IMR-90 (cell line): ENCODE results near the gene IKBIP.
"Not testable (repeated sequence)": the region's sequence is repeated elsewhere in the genome, so short reads cannot be mapped to it uniquely, and the experiment has no call there.

Source experiments
- CEBPB ChIP-seq: IDR thresholded peaks from 2 replicates; pipeline ENCODE4 v1.6.1; 2012; ENCODE audit warnings: low read depth, low read length, improper control_type of control experiment
- CHD1 ChIP-seq: IDR thresholded peaks from 2 replicates; pipeline ENCODE4 v1.6.1; 2012; ENCODE audit warnings: low read depth, low read length, improper control_type of control experiment
- CTCF ChIP-seq: conservative IDR thresholded peaks from 2 replicates; pipeline ENCODE4 v1.5.1; 2012; ENCODE audit warnings: mild to moderate bottlenecking, low read depth, low read length, improper control_type of control experiment
- FOS ChIP-seq: fragments of 150-350 bp; IDR thresholded peaks from 2 replicates; pipeline ENCODE4 v1.6.1; 2016; ENCODE audit warnings: low read depth, low read length
- MAFK ChIP-seq: IDR thresholded peaks from 2 replicates; pipeline ENCODE4 v1.6.1; 2012; ENCODE audit warnings: low read depth, low read length, improper control_type of control experiment
- MAZ ChIP-seq: IDR thresholded peaks from 2 replicates; pipeline ENCODE4 v1.6.1; 2012; ENCODE audit warnings: low read depth, mild to moderate bottlenecking, low read length, improper control_type of control experiment, moderate library complexity, borderline replicate concordance
- MXI1 ChIP-seq: IDR thresholded peaks from 2 replicates; pipeline ENCODE4 v1.6.1; 2012; ENCODE audit warnings: low read depth, mild to moderate bottlenecking, low read length, moderate library complexity, borderline replicate concordance
- NFE2L2 ChIP-seq: fragments of 150-350 bp; IDR thresholded peaks from 2 replicates; pipeline ENCODE4 v1.6.1; 2016; ENCODE audit warnings: low read depth, mild to moderate bottlenecking, low read length
- POLR2A ChIP-seq: IDR thresholded peaks from 2 replicates; pipeline ENCODE4 v1.6.1; 2012; ENCODE audit warnings: mild to moderate bottlenecking, low read depth, low read length
- RAD21 ChIP-seq: IDR thresholded peaks from 2 replicates; pipeline ENCODE4 v1.6.1; 2012; ENCODE audit warnings: low read length, improper control_type of control experiment
- RCOR1 ChIP-seq: IDR thresholded peaks from 2 replicates; pipeline ENCODE4 v1.6.1; 2012; ENCODE audit warnings: mild to moderate bottlenecking, low read length, improper control_type of control experiment; ENCODE audit not compliant: insufficient replicate concordance
- RFX5 ChIP-seq: IDR thresholded peaks from 2 replicates; pipeline ENCODE4 v1.8.0; 2012; ENCODE audit warnings: low read depth, mild to moderate bottlenecking, low read length, moderate library complexity
- USF2 ChIP-seq: fragments of 150-350 bp; IDR thresholded peaks from 2 replicates; pipeline ENCODE4 v1.6.1; 2017; ENCODE audit warnings: mild to moderate bottlenecking, antibody characterized with exemption, low read length, low read depth

DNA sequence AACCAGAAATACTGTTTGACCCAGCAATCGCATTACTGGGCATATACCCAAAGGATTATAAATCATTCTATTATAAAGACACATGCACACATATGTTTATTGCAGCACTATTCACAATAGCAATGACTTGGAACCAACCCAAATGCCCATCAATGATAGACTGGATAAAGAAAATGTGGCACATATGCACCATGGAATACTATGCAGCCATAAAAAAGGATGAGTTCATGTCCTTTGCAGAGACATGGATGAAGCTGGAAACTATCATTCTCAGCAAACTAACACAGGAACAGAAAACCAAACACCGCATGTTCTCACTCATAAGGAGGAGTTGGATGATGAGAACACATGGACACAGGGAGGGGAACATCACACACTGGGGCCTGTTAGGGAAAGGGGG is 67.8 kb downstream of the IKBIP start:
- TF ChIP-seq CTCF, RFX5, POLR2A, RCOR1, FOS, CHD1, MXI1, MAZ, CEBPB, MAFK, NFE2L2, USF2, RAD21: not testable (repeated sequence)
